WTC11 (cell line): ENCODE data around the gene TP53BP2. TPM values are rescaled to one million over a fixed set of nuclear protein-coding genes. Genes with fewer than 3 reads are reported as not detected.

Experiments
- ATAC-seq: fragments of 200-7000 bp; cut with Tn5 transposase; 2 replicates; pipeline ENCODE4 v1.10.0; 2021; ENCODE audit warnings: mild to moderate bottlenecking, moderate library complexity
- CTCF ChIA-PET: fragments of 300-600 bp; sonication (Branson Sonifier 250); formaldehyde crosslinking; loops from one replicate; lab custom pipeline; 2021; ENCODE audit warnings: antibody characterized with exemption; lab: Charles Lee
- POLR2A ChIA-PET: fragments of 350-600 bp; sonication (Branson Sonifier 250); formaldehyde crosslinking; loops from one replicate; lab custom pipeline; 2021; ENCODE audit warnings: antibody characterized with exemption; lab: Charles Lee
- DNase-seq: peaks from one replicate; pipeline ENCODE4 v3.0.0; 2021; ENCODE audit warnings: low spot score
- H3K27ac Mint-ChIP-seq: 2 replicates; pipeline ENCODE4 v1.8.0; 2021; ENCODE audit warnings: mixed read lengths
- H3K27me3 Mint-ChIP-seq: 2 replicates; pipeline ENCODE4 v1.8.0; 2021; ENCODE audit warnings: low read depth, mild to moderate bottlenecking, moderate library complexity, mixed read lengths
- H3K36me3 Mint-ChIP-seq: 2 replicates; pipeline ENCODE4 v1.8.0; 2021; ENCODE audit warnings: mixed read lengths
- H3K4me1 Mint-ChIP-seq: 2 replicates; pipeline ENCODE4 v1.8.0; 2022; ENCODE audit warnings: mixed read lengths
- H3K4me3 Mint-ChIP-seq: 2 replicates; pipeline ENCODE4 v1.8.0; 2021; ENCODE audit warnings: mild to moderate bottlenecking, moderate library complexity, mixed read lengths
- H3K9me3 Mint-ChIP-seq: 2 replicates; pipeline ENCODE4 v1.8.0; 2021; ENCODE audit warnings: mixed read lengths
- AR ChIP-seq: fragments of 250-450 bp; sonication (Bioruptor Pico); IDR thresholded peaks from 2 replicates; pipeline ENCODE4 v1.9.0; 2021; ENCODE audit warnings: mild to moderate bottlenecking
- ATF2 ChIP-seq: sonication (generic); formaldehyde crosslinking; IDR thresholded peaks from 2 replicates; pipeline ENCODE4 v1.8.1; 2022; ENCODE audit warnings: low read depth, missing genetic modification reagents, borderline replicate concordance
- ESRRA ChIP-seq: sonication (generic); formaldehyde crosslinking; IDR thresholded peaks from 2 replicates; pipeline ENCODE4 v1.8.1; 2022; ENCODE audit warnings: mild to moderate bottlenecking, missing genetic modification reagents, borderline replicate concordance
- FOXJ3 ChIP-seq: sonication (generic); formaldehyde crosslinking; IDR thresholded peaks from 2 replicates; pipeline ENCODE4 v1.9.0; 2021; ENCODE audit warnings: missing genetic modification reagents, mild to moderate bottlenecking, borderline replicate concordance
- KAT7 ChIP-seq: sonication (generic); formaldehyde crosslinking; IDR thresholded peaks from 2 replicates; pipeline ENCODE4 v1.8.1; 2023; ENCODE audit warnings: missing genetic modification reagents, mild to moderate bottlenecking, borderline replicate concordance
- NR3C1 ChIP-seq: sonication (generic); formaldehyde crosslinking; conservative IDR thresholded peaks from 2 replicates; pipeline ENCODE4 v1.8.1; 2023; ENCODE audit warnings: low read depth, mild to moderate bottlenecking, missing genetic modification reagents
- PREB ChIP-seq: sonication (generic); formaldehyde crosslinking; IDR thresholded peaks from 2 replicates; pipeline ENCODE4 v1.8.1; 2022; ENCODE audit warnings: mild to moderate bottlenecking, missing genetic modification reagents, moderate library complexity, borderline replicate concordance
- RORB ChIP-seq: fragments of 250-450 bp; sonication (Bioruptor Pico); IDR thresholded peaks from 2 replicates; pipeline ENCODE4 v1.9.0; 2021; ENCODE audit warnings: mild to moderate bottlenecking
- SOX15 ChIP-seq: fragments of 250-450 bp; sonication (Bioruptor Pico); IDR thresholded peaks from 2 replicates; pipeline ENCODE4 v1.9.0; 2021; ENCODE audit warnings: mild to moderate bottlenecking
- TEAD1 ChIP-seq: sonication (generic); formaldehyde crosslinking; IDR thresholded peaks from 2 replicates; pipeline ENCODE4 v1.8.0; 2022; ENCODE audit warnings: mild to moderate bottlenecking, missing genetic modification reagents
- ZBTB21 ChIP-seq: sonication (generic); formaldehyde crosslinking; IDR thresholded peaks from 2 replicates; pipeline ENCODE4 v1.8.1; 2023; ENCODE audit warnings: mild to moderate bottlenecking, missing genetic modification reagents, borderline replicate concordance
- ZNF219 ChIP-seq: sonication (generic); formaldehyde crosslinking; IDR thresholded peaks from 2 replicates; pipeline ENCODE4 v1.8.0; 2023; ENCODE audit warnings: missing genetic modification reagents, mild to moderate bottlenecking, borderline replicate concordance
- ZNF396 ChIP-seq: fragments of 250-450 bp; sonication (Bioruptor Pico); IDR thresholded peaks from 2 replicates; pipeline ENCODE4 v1.8.0; 2021; ENCODE audit warnings: mild to moderate bottlenecking, moderate library complexity, borderline replicate concordance
- total RNA-seq: library from RNA; stranded (reverse); gene quantifications from 3 replicates; pipeline ENCODE4 v1.2.3, GENCODE V29; 2021
- TF ChIP-seq, protein P1 (sequence below): sonication (generic); formaldehyde crosslinking; IDR thresholded peaks from 2 replicates; pipeline ENCODE4 v1.8.1; 2023; ENCODE audit warnings: mild to moderate bottlenecking, missing genetic modification reagents, moderate library complexity
- TF ChIP-seq, protein P2 (sequence below): sonication (generic); formaldehyde crosslinking; IDR thresholded peaks from 2 replicates; pipeline ENCODE4 v1.8.1; 2023; ENCODE audit warnings: mild to moderate bottlenecking, missing genetic modification reagents, borderline replicate concordance

TP53BP2 gene
- total RNA-seq, 1 experiment from 2014 or later, result 42.7 TPM

GRCh38 chr1:223861904-223862303 lies 16.2 kb upstream of the TP53BP2 start:
- Mint-ChIP-seq H3K27me3 (peaks cover 3% of the 10 kb centered on the region; the same call in 1 of the 2 replicates), H3K4me3 (no peak overlapping the region), H3K4me1 (no peaks in the 10 kb centered on the region), H3K27ac (no peak overlapping the region), H3K9me3 (peaks cover 8% of the 10 kb centered on the region; the same call in 1 of the 2 replicates), H3K36me3 (no peaks in the 10 kb centered on the region)
- TF ChIP-seq ZNF396 (no peak), FOXJ3 (CRISPR knock-in tag) (no peak), KAT7 (CRISPR knock-in tag) (no peak), ESRRA (no peak), AR (no peak)
- TF ChIP-seq, protein P1, sequence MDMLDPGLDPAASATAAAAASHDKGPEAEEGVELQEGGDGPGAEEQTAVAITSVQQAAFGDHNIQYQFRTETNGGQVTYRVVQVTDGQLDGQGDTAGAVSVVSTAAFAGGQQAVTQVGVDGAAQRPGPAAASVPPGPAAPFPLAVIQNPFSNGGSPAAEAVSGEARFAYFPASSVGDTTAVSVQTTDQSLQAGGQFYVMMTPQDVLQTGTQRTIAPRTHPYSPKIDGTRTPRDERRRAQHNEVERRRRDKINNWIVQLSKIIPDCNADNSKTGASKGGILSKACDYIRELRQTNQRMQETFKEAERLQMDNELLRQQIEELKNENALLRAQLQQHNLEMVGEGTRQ (CRISPR knock-in tag), result no peak
- DNase-seq (no peak), ATAC-seq (no peak)
- POLR2A ChIA-PET, result no interaction called here
- CTCF ChIA-PET, result no interaction called here

DNA sequence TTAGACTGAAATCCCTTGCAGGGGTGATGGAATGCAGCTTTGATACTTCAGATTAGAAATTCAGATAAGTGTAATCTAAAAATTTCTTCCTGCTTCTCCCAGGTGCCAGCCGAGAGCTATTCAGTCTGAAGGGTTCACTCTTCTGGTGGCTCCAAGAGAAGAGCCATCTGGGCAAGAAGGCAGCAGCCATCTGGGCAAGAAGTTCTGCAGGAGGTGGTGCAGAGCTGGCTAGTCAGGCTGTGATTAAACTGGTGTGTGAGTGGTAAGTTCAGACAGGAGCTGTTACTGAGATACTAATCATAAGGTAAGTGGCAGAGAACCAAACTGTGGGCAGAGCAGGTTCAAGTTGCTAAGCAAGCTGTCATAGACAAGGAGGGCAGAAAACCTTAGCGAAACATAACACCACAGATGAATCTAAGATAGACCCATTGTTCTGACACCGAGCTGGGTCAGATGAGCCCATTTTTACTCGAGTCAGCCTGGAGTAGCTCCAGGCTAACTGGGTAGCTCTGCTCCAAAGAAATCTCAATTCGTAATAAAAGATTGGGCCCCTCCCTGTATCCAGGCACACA lies 14.4 kb upstream of the TP53BP2 start:
- DNase-seq (no peak), ATAC-seq (no peak)
- peaks cover 3% of the 10 kb centered on the region; the same call in 1 of the 2 replicates for H3K9me3 Mint-ChIP-seq
- POLR2A ChIA-PET, result no interaction called here
- no peak for TF ChIP-seq ZNF219
- TF ChIP-seq, protein P2, sequence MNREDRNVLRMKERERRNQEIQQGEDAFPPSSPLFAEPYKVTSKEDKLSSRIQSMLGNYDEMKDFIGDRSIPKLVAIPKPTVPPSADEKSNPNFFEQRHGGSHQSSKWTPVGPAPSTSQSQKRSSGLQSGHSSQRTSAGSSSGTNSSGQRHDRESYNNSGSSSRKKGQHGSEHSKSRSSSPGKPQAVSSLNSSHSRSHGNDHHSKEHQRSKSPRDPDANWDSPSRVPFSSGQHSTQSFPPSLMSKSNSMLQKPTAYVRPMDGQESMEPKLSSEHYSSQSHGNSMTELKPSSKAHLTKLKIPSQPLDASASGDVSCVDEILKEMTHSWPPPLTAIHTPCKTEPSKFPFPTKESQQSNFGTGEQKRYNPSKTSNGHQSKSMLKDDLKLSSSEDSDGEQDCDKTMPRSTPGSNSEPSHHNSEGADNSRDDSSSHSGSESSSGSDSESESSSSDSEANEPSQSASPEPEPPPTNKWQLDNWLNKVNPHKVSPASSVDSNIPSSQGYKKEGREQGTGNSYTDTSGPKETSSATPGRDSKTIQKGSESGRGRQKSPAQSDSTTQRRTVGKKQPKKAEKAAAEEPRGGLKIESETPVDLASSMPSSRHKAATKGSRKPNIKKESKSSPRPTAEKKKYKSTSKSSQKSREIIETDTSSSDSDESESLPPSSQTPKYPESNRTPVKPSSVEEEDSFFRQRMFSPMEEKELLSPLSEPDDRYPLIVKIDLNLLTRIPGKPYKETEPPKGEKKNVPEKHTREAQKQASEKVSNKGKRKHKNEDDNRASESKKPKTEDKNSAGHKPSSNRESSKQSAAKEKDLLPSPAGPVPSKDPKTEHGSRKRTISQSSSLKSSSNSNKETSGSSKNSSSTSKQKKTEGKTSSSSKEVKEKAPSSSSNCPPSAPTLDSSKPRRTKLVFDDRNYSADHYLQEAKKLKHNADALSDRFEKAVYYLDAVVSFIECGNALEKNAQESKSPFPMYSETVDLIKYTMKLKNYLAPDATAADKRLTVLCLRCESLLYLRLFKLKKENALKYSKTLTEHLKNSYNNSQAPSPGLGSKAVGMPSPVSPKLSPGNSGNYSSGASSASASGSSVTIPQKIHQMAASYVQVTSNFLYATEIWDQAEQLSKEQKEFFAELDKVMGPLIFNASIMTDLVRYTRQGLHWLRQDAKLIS (CRISPR knock-in tag), result no peak
- no peak for TF ChIP-seq ZBTB21 (CRISPR knock-in tag)
- TF ChIP-seq TEAD1, result no peak
- no peak for TF ChIP-seq NR3C1 (CRISPR knock-in tag)
- TF ChIP-seq SOX15, result no peak
- no peak for TF ChIP-seq ATF2
- no peak for TF ChIP-seq PREB (CRISPR knock-in tag)
- no peak for TF ChIP-seq RORB (CRISPR knock-in tag)
- CTCF ChIA-PET, result no interaction called here
- no peaks in the 10 kb centered on the region for H3K27me3 Mint-ChIP-seq
- H3K27ac Mint-ChIP-seq, result no peak overlapping the region
- no peaks in the 10 kb centered on the region for H3K4me1 Mint-ChIP-seq
- no peaks in the 10 kb centered on the region for H3K36me3 Mint-ChIP-seq
- no peak overlapping the region for H3K4me3 Mint-ChIP-seq
